Mesenteric fat pad (tissue), 1 donor: ENCODE measurements around the gene ZNF24. TPM values are rescaled to one million over a fixed set of nuclear protein-coding genes. Genes with fewer than 3 reads are reported as not detected.

ENCODE experiments used
- DNase-seq: peaks from one replicate; pipeline ENCODE4 v3.0.0-alpha.2; 2020; ENCODE audit warnings: low spot score
- total RNA-seq: library from RNA; stranded (reverse); fragmentation: NEBNext Ultra II Directional; extraction: Animal tissue kit (Norgen Biotek cat#: 25700); gene quantifications from one replicate; pipeline ENCODE4 v1.2.1, GENCODE V29; 2021
- donor health status: DM: yes; HTN: yes; CAD: no.

ZNF24 gene
- total RNA-seq, 1 donor from 2014 or later: 39.8 TPM

DNA sequence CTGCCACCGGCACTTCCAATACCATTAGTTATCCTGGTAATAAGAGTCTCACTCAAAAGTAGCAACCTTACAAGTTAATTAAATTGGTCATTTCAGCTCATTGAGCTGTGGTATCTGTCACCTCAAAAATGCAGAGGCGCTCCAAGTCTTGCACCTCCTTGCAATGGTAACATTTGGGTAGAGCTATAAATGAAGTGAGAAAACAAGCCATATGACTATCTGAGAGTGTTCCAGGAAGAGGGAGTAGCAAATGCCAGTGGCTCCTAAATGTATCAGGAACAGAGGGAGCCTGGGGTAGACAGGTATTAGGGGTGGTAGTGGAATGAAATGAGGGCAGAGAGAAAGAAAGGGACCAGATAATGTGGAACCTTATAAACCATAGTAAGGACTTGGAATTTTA lies 48.2 kb downstream of the ZNF24 start:
- no peak for DNase-seq

GRCh38 chr18:35291166-35291565 lies 53.1 kb downstream of the ZNF24 start:
- no peak for DNase-seq

GRCh38 chr18:35290094-35290735 lies 54.0 kb downstream of the ZNF24 start, which contains the start of gene ZSCAN30:
Gene ZSCAN30 (minus strand): TSS chr18:35290229. CDS start chr18:35264352, 25,877 bp downstream.
- DNase-seq: peak; percentile 98

- no peak for DNase-seq
These were observed 54.5 kb downstream of the ZNF24 start for GRCh38 chr18:35289727-35290093.

GRCh38 chr18:35289293-35289692 lies 54.9 kb downstream of the ZNF24 start:
- no peak for DNase-seq

DNA sequence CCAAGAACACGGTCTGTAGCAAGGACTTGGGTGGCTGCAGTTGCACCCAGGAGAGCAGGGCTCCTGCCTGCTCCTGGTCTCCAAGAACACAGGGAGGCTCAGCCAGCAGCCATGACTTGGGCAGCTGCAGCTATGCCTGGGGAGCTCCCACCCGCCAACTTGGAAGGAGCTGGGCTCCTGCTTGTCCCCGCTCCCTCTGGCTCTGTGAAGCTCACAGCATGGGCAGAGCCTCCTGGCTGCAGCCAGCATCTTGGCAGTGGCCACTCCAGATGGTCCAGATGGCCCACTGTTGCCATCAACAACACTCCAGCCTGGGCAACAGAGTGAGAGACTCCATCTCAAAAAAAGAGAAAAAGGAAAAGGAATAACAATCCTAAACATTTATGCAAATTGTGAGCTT lies 59.4 kb downstream of the ZNF24 start:
- DNase-seq: no peak

- DNase-seq: no peak
These were observed 60.1 kb downstream of the ZNF24 start for GRCh38 chr18:35283923-35284794.

- no peak for DNase-seq
These were observed 61.9 kb downstream of the ZNF24 start for GRCh38 chr18:35282353-35282752.

Other genes with a start within 250 kb of the ZNF24 start
- 21.4 TPM for gene ZNF397, start 103.4 kb downstream of the ZNF24 start, total RNA-seq
- 13.2 TPM for gene ZSCAN30, start 54.2 kb downstream of the ZNF24 start, total RNA-seq
- gene ZNF396, start 32.9 kb upstream of the ZNF24 start, total RNA-seq: 1.7 TPM
- gene INO80C, start 153.5 kb upstream of the ZNF24 start, total RNA-seq: 18.6 TPM
- gene GALNT1, start 237.3 kb upstream of the ZNF24 start, total RNA-seq: 79.0 TPM